BLaER1 (cell line): ENCODE results near the gene GPSM3.
"Not testable (repeated sequence)": the region's sequence is repeated elsewhere in the genome, so short reads cannot be mapped to it uniquely, and the experiment has no call there.

Experiments
- H3K27ac ChIP-seq: shearing (Covaris generic); formaldehyde crosslinking; 2 replicates; pipeline ENCODE4 v1.8.1; 2022
- H3K27me3 ChIP-seq: shearing (Covaris generic); formaldehyde crosslinking; 2 replicates; pipeline ENCODE4 v1.8.1; 2022
- H3K36me3 ChIP-seq: shearing (Covaris generic); formaldehyde crosslinking; 2 replicates; pipeline ENCODE4 v1.8.1; 2022
- H3K4me1 ChIP-seq: shearing (Covaris generic); formaldehyde crosslinking; 2 replicates; pipeline ENCODE4 v1.8.1; 2022
- H3K4me2 ChIP-seq: shearing (Covaris generic); formaldehyde crosslinking; 2 replicates; pipeline ENCODE4 v1.8.1; 2022
- H3K4me3 ChIP-seq: shearing (Covaris generic); formaldehyde crosslinking; 2 replicates; pipeline ENCODE4 v1.8.1; 2022
- H3K9ac ChIP-seq: shearing (Covaris generic); formaldehyde crosslinking; 2 replicates; pipeline ENCODE4 v1.8.1; 2022
- H3K9me3 ChIP-seq: shearing (Covaris generic); formaldehyde crosslinking; 2 replicates; pipeline ENCODE4 v1.8.1; 2022
- H4K20me1 ChIP-seq: shearing (Covaris generic); formaldehyde crosslinking; 2 replicates; pipeline ENCODE4 v1.8.1; 2022
- Cebpa-rat ChIP-seq: shearing (Covaris generic); IDR thresholded peaks from 2 replicates; pipeline ENCODE4 v1.8.1; 2022

GPSM3 gene

DNA sequence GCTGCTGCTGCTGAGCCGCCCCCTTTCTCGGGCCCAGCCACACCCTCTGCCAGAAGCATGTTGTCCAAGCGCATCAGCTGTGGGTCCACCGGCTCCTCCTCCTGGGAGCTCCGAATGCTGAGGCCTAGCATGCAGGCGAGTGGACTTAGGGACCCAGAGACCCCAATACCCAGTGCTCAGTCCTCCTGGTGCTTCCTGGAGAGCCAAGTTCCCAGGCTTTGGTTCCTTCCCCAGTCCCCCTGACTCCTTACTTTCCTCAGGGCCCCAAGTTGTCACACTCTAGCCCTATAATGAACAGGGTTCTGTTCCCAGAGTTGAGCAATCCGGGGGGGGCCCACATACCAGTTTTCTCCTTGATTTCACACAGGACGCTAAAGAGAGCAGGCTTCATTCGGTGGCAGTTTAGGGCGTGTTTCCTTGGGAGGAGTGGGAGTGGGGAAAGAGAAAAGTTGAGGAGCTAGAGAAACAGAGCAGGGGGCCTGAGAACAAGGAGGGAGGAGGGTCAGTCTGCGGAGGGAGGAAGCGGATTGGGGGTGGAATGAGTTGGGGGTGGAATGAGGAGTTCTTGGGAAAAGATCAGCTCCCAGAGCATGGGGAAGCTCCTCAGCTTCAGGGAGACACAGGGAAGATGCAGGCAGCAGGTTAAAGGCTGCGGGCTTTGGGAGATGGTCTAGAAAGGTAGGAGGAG is 3.9 kb downstream of the GPSM3 start:
- H3K4me3 ChIP-seq: peak overlapping the region; percentile 80
- peaks cover 35% of the 10 kb centered on the region for H3K36me3 ChIP-seq
- H4K20me1 ChIP-seq: no peaks in the 10 kb centered on the region; the same call in 1 of the 2 replicates
- peak overlapping the region; percentile 95 for H3K9ac ChIP-seq
- no peak for TF ChIP-seq Cebpa-rat
- H3K27ac ChIP-seq: peak overlapping the region; percentile 94
- H3K4me2 ChIP-seq: peak overlapping the region; percentile 98
- no peaks in the 10 kb centered on the region for H3K9me3 ChIP-seq
- H3K4me1 ChIP-seq: peaks cover 59% of the 10 kb centered on the region
- no peaks in the 10 kb centered on the region for H3K27me3 ChIP-seq

DNA sequence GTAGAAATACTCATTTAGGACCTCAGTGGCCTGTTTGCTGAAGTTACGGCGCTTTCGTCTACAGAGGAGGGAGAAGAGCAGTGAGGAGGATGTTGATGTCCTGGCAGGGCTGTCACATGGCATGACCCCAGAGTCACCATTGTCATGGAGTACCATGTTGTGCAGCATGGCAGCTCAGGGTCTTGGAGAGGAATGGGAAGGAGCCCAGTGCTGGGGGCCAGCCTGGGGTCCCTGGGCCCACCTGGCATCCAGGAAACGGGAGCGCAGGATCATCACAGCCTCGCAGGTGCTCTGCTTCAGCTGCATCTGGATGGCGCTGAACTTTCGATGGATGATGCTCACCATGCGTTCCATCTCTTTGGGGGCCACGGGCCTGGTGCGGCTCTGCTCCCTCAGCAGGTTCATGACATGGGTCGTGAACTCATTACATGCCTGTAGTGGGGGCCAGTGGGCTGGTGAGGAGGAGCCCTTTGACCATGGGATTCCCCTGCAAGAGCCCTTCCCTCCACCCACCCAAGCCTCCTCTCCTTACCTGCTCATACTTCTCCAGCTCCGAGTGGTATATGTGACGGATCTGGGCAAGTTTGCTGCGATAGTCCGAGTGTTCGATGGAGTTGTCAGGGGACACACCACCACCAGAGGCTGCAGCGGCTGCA is 4.6 kb downstream of the GPSM3 start:
- Histone ChIP-seq H3K4me2 (peak overlapping the region; percentile 98), H3K36me3 (peaks cover 42% of the 10 kb centered on the region), H3K9ac (peak overlapping the region; percentile 95), H3K27ac (peak overlapping the region; percentile 94; the same call in 1 of the 2 replicates), H3K4me1 (peaks cover 52% of the 10 kb centered on the region), H3K4me3 (peak overlapping the region; percentile 80; the same call in 1 of the 2 replicates)
- H4K20me1 ChIP-seq, H3K9me3 ChIP-seq, H3K27me3 ChIP-seq: not testable (repeated sequence)

DNA sequence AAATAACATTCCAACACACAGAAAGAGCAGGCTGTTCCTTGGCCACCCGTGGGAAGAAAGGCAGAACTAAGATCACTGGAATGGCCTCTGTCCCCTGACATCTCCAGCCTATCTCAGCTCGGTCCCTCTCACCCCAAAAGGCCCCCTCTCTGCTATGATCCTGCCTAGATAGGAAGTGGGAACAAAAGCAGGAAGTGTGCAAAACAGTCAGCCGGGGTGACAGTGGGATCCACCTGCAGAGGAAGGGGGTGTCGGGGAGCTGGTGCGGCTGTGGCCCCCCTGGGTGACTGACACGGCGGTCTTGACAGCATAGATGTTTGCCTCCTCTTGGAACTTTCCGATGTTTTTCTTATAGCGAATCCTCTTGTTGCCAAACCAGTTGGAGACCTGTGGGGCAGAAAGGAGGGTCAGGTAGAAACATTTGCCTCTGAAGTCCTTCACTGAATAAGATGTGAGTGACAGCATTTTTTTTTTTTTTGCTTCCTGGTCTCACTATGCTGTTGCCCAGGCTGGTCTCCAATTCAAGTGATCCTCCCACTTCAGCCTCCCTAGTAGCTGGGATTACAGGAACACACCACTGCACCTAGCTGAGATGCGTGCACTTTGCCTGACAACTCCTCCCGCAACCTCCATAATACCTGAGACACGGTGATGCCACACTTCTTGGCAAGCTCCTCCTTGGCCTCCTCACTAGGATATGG is 5.3 kb downstream of the GPSM3 start:
- Histone ChIP-seq H3K9me3 (no peaks in the 10 kb centered on the region), H3K4me2 (peak overlapping the region; percentile 98), H3K27me3 (no peaks in the 10 kb centered on the region), H4K20me1 (no peaks in the 10 kb centered on the region; the same call in 1 of the 2 replicates), H3K27ac (peak overlapping the region; percentile 32), H3K9ac (peak overlapping the region; percentile 46), H3K36me3 (peaks cover 49% of the 10 kb centered on the region), H3K4me3 (no peak overlapping the region), H3K4me1 (peaks cover 48% of the 10 kb centered on the region)
- TF ChIP-seq Cebpa-rat: no peak

DNA sequence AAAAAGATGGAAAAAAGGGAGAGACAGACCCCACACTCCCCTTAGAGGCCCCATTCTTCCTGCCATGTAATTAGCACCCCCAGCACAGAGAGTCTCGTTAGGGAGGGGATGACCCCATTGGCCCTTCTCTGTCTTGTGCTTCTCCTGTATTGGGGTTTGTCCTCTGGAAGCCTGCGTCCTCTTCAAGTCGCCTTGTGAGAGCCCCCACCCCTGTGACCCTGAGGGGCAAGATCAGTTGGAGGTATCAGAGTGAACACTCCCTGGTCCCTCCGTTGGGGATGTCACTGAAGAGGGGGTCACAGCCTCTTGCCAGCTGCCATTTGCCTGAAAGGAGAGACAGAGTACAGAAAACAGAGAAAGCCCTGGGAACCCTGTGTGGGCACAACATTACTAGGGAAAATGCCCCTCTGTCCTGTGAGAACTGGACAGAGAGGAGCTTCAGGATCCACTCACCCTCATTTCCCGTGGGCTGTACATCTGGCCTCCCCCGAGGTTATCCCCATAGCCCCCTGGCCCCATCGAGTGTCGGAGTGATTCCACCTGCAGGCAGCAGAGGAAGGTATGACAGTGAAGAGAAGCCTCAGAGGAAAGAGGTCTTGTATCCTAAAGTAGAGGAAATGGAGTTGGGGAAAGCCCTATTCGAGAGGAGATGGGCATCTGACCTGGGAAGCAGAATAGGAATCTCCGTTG is 6.1 kb downstream of the GPSM3 start:
- H3K4me1 ChIP-seq: peaks cover 39% of the 10 kb centered on the region
- peak overlapping the region; percentile 32 for H3K27ac ChIP-seq
- H3K27me3 ChIP-seq, H3K9me3 ChIP-seq, H4K20me1 ChIP-seq, H3K4me3 ChIP-seq: not testable (repeated sequence)
- H3K9ac ChIP-seq: peak overlapping the region; percentile 46
- H3K4me2 ChIP-seq: peak overlapping the region; percentile 98
- H3K36me3 ChIP-seq: peaks cover 57% of the 10 kb centered on the region

DNA sequence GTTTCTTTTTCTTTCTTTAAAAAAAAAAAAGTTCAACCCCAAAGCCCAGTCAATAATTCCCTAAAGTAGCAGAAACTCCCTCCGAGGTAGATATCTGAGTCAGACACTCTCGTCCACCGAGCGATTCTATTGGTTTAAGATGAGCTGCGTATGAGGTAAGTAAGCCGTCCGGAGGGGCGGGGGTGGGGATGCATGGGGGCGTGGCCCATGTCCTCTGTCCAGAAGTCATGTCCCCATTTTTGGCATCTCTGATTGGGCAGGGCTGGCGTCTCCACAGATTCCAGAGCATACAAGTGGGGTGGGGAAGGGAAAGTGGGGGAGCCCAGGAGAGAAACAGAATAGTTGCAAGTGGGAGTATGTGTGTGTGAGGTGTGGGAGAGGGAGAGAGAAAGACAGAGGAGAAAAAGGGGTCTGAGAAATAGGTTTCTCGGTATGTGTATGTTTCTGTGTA is 6.7 kb downstream of the GPSM3 start:
- H3K4me1 ChIP-seq: peaks cover 35% of the 10 kb centered on the region
- H4K20me1 ChIP-seq, H3K4me2 ChIP-seq, H3K27ac ChIP-seq, H3K9me3 ChIP-seq, H3K9ac ChIP-seq, H3K4me3 ChIP-seq, H3K27me3 ChIP-seq: not testable (repeated sequence)
- peaks cover 63% of the 10 kb centered on the region for H3K36me3 ChIP-seq

DNA sequence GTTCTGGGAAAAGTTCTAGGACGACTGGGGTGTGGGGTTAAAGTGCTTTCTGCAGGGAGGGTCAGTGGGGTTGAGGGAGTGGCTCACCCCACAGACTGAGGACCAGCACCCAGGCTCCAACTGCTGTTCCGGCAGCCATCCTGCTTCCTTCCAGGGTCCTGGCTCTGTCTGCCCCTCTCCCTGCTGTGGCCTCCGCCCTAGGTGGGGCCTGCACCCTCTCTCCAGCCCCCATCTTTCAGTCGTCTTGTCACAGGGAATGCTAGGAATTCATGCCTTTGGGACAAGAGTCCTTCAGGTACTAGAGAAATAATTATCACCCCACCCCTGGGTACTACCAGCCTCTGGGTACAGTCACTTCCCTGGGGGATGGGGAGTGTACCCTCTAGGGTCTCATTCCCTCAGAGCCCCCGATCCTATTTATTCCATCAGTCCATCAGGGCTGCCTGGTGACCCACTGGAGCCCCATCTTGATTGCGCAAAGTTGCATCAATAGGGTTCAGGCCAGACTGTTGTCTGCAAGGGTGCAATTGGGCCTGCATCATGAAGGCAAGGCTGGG is 8.3 kb downstream of the GPSM3 start, which contains the start of gene AGER:
Gene AGER (minus strand): TSS at position 170 of the 557 bp plus-strand sequence. CDS start 31 bp downstream, at position 139.
- Histone ChIP-seq H3K4me1 (peaks cover 48% of the 10 kb centered on the region), H3K9me3 (no peaks in the 10 kb centered on the region), H3K36me3 (peaks cover 78% of the 10 kb centered on the region), H3K4me3 (no peak within 1 kb of the TSS), H3K27ac (peak within 1 kb of the TSS; percentile 37; the same call in 1 of the 2 replicates), H3K27me3 (no peaks in the 10 kb centered on the region), H4K20me1 (no peaks in the 10 kb centered on the region; the same call in 1 of the 2 replicates), H3K9ac (peak within 1 kb of the TSS; percentile 41; the same call in 1 of the 2 replicates), H3K4me2 (no peak within 1 kb of the TSS)
- no peak for TF ChIP-seq Cebpa-rat

DNA sequence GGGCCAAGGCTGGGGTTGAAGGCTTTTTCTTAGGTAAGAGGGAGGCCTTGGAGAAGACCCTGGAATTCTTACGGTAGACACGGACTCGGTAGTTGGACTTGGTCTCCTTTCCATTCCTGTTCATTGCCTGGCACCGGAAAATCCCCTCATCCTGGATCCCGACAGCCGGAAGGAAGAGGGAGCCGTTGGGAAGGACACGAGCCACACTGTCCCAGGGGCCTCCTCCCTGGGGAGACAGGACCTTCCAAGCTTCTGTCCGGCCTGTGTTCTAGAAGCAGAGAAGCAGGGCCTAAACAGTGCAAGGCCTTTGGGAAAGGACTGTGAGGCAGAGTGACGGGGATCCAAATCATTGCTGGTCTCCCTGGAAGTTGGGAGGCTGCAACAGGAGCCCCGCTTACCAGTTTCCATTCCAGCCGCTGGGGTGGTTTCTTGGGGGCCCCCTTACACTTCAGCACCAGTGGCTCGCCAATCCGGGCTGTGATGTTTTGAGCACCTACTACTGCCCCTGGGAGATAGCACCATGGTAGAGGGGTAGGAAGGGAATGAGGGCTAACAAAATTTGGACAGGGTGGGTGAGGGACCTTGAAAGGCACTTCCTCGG is 8.9 kb downstream of the GPSM3 start:
- peaks cover 78% of the 10 kb centered on the region for H3K36me3 ChIP-seq
- H3K9me3 ChIP-seq: no peaks in the 10 kb centered on the region
- H3K9ac ChIP-seq: peak overlapping the region; percentile 41; the same call in 1 of the 2 replicates
- peaks cover 47% of the 10 kb centered on the region for H3K4me1 ChIP-seq
- H4K20me1 ChIP-seq: no peaks in the 10 kb centered on the region; the same call in 1 of the 2 replicates
- TF ChIP-seq Cebpa-rat: no peak
- H3K27me3 ChIP-seq: no peaks in the 10 kb centered on the region
- H3K4me2 ChIP-seq: no peak overlapping the region
- H3K4me3 ChIP-seq: no peak overlapping the region
- H3K27ac ChIP-seq: 0 out of 2 replicates have a peak overlapping the region, but pooled peaks have one; percentile 13

DNA sequence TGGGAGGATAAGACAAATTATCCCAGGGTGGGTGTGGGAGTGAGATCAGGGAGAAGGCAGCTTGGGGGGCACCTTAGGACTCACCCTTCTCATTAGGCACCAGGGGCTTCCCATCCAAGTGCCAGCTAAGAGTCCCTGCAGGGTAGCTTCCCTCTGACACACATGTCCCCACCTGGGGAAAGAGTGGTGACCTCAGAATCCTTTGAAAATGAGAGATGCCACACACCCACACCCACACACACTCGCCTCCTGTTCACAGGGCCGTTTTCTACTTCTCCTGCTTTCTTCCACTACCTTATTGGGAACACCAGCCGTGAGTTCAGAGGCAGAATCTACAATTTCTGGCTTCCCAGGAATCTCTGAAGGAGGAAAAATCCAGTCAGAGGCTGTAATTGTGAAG is 9.4 kb downstream of the GPSM3 start:
- peaks cover 42% of the 10 kb centered on the region for H3K4me1 ChIP-seq
- peaks cover 74% of the 10 kb centered on the region for H3K36me3 ChIP-seq
- no peak overlapping the region for H3K4me2 ChIP-seq
- H3K9ac ChIP-seq: peak overlapping the region; percentile 41; the same call in 1 of the 2 replicates
- H4K20me1 ChIP-seq: no peaks in the 10 kb centered on the region; the same call in 1 of the 2 replicates
- H3K27me3 ChIP-seq: no peaks in the 10 kb centered on the region
- H3K9me3 ChIP-seq: no peaks in the 10 kb centered on the region
- peak overlapping the region; percentile 37; the same call in 1 of the 2 replicates for H3K27ac ChIP-seq
- TF ChIP-seq Cebpa-rat: no peak
- no peak overlapping the region for H3K4me3 ChIP-seq
